ENCODE results near the gene TTYH3. TPM values are rescaled to one million over a fixed set of nuclear protein-coding genes. Genes with fewer than 3 reads are reported as not detected.

The TTYH3 gene
- total and polyA plus RNA-seq, 9 of the 15 experiments (the other 6 are each of a cell fraction or from before 2014, with no cell fraction given): 0.01 to 5.5 (median 1.1) TPM

GRCh38 chr7:2644562-2645273 lies 12.9 kb downstream of the TTYH3 start:
- no peaks in the 10 kb centered on the region for H3K79me2 ChIP-seq (ENCODE audit: control insufficient read depth, insufficient read depth, low read length)
- ChIA-PET CTCF (ENCODE audit: low intra/inter-chr PET ratio) (no interaction called here), POLR2A (interaction anchor here (0.6 to 1.2 kb wide), 4 partner anchors 9 to 502 kb away, joined by 3 to 5 read pairs (median 3); no protein-coding TSS in a partner anchor)
- no peak overlapping the region for H3K4me3 ChIP-seq
- FAIRE-seq (no peak), ATAC-seq (peak; percentile 8; the same call in 1 of the 3 replicates), DNase-seq (ENCODE audit: extremely low read depth in 1 of 4, low spot score in 3 of 4) (no peak)
- no peaks in the 10 kb centered on the region for H3K36me3 ChIP-seq (ENCODE audit: control insufficient read depth, insufficient read depth, low read length)
- in situ Hi-C loops (cut with MboI): no loop called here
- no peak overlapping the region for H3K4me2 ChIP-seq (ENCODE audit: insufficient read depth, low read length)
- 0 out of 2 replicates have a peak, but pooled peaks cover 5% of the 10 kb centered on the region for H4K20me1 ChIP-seq (replicated peaks; ENCODE audit: control insufficient read depth, insufficient read depth, low read length)
- no peak overlapping the region for H2AFZ ChIP-seq (ENCODE audit: low read depth, low read length)
- no peaks in the 10 kb centered on the region for H3K9me1 ChIP-seq (ENCODE audit: control insufficient read depth, insufficient read depth, low read length)
- no peaks in the 10 kb centered on the region for H3K9me3 ChIP-seq (replicated peaks; ENCODE audit: control insufficient read depth, insufficient read depth, low read depth, low read length)
- no peaks in the 10 kb centered on the region for H3K27me3 ChIP-seq (ENCODE audit: control insufficient read depth in 2 of 2, insufficient read depth in 2 of 2, low read length in 2 of 2)
- H3K9ac ChIP-seq (ENCODE audit: insufficient read depth in 1 of 2, low read depth in 2 of 2, low read length in 2 of 2): peak overlapping the region in 1 of 2 experiments; percentile 37; a peak in 2 of 4 replicates
- 53% methylated on average over 11 of the region's 18 CpGs for WGBS (ENCODE audit: insufficient coverage, low coverage, missing lambda C conversion rate)
- TF ChIP-seq SRF (CRISPR knock-in tag; IDR thresholded peaks at IDR 0.05): no peak
- no peak for TF ChIP-seq ZNF217 (CRISPR knock-in tag; IDR thresholded peaks at IDR 0.05)
- TF ChIP-seq FOXP4 (CRISPR knock-in tag; IDR thresholded peaks at IDR 0.05; ENCODE audit: borderline replicate concordance): no peak
- no peak for TF ChIP-seq SNRNP70 (optimal IDR thresholded peaks at IDR 0.05; ENCODE audit: low read depth, low read length)
- no peak for TF ChIP-seq LEF1 (IDR thresholded peaks at IDR 0.05)
- no peak for TF ChIP-seq MNT (conservative IDR thresholded peaks at IDR 0.05)
- no peak for TF ChIP-seq NFXL1 (CRISPR knock-in tag; IDR thresholded peaks at IDR 0.05)
- TF ChIP-seq ZNF175 (CRISPR knock-in tag; IDR thresholded peaks at IDR 0.05; ENCODE audit: low read depth): no peak
- TF ChIP-seq TAF1 (IDR thresholded peaks at IDR 0.05; ENCODE audit: control insufficient read depth, extremely low read depth, insufficient read depth, low read length, severe bottlenecking): no peak
- TF ChIP-seq HSF4 (CRISPR knock-in tag; IDR thresholded peaks at IDR 0.05; ENCODE audit: borderline replicate concordance): no peak
- TF ChIP-seq, protein P1, sequence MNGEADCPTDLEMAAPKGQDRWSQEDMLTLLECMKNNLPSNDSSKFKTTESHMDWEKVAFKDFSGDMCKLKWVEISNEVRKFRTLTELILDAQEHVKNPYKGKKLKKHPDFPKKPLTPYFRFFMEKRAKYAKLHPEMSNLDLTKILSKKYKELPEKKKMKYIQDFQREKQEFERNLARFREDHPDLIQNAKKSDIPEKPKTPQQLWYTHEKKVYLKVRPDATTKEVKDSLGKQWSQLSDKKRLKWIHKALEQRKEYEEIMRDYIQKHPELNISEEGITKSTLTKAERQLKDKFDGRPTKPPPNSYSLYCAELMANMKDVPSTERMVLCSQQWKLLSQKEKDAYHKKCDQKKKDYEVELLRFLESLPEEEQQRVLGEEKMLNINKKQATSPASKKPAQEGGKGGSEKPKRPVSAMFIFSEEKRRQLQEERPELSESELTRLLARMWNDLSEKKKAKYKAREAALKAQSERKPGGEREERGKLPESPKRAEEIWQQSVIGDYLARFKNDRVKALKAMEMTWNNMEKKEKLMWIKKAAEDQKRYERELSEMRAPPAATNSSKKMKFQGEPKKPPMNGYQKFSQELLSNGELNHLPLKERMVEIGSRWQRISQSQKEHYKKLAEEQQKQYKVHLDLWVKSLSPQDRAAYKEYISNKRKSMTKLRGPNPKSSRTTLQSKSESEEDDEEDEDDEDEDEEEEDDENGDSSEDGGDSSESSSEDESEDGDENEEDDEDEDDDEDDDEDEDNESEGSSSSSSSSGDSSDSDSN (IDR thresholded peaks at IDR 0.05; ENCODE audit: borderline replicate concordance in 1 of 2, low read depth in 2 of 2, low read length in 2 of 2): no peak
- no peak for TF ChIP-seq ZNF282 (CRISPR knock-in tag; IDR thresholded peaks at IDR 0.05)
- intact Hi-C loops (cut with micrococcal nuclease): no loop called here
- BruUV-seq (replicated peaks): no TSS peak
- H3K4me1 ChIP-seq (replicated peaks in 1 of 2; ENCODE audit: control insufficient read depth in 2 of 2, insufficient read depth in 2 of 2, low read length in 2 of 2): peaks cover 6 to 86% of the 10 kb centered on the region in 2 experiments; a peak in 2 of 5 replicates
- no peak overlapping the region for H3K27ac ChIP-seq (ENCODE audit: extremely low read depth, low read depth, low read length)
